GM10847 (cell line): Measurements from ENCODE around the gene LSM7.

Experiments used
- POLR2A ChIP-seq: IDR thresholded peaks from 2 replicates; pipeline ENCODE4 v1.6.1; 2011; ENCODE audit not compliant: insufficient read length; ENCODE audit errors: extremely low read depth

LSM7 gene

GRCh38 chr19:2359992-2360685, 31.8 kb upstream of the LSM7 start, which contains the start of gene TMPRSS9:
Gene TMPRSS9 (plus strand): TSS chr19:2360265. CDS start chr19:2389786, 29,521 bp downstream.
- TF ChIP-seq POLR2A: no peak

GRCh38 chr19:2358548-2359173, 30.3 kb upstream of the LSM7 start:
- no peak for TF ChIP-seq POLR2A

GRCh38 chr19:2357279-2358206, 29.2 kb upstream of the LSM7 start:
- no peak for TF ChIP-seq POLR2A

- TF ChIP-seq POLR2A: no peak
Measured at GRCh38 chr19:2356036-2356646, 27.8 kb upstream of the LSM7 start.

GRCh38 chr19:2355168-2356035, 27.0 kb upstream of the LSM7 start:
- no peak for TF ChIP-seq POLR2A

- no peak for TF ChIP-seq POLR2A
Measured at GRCh38 chr19:2354670-2355069, 26.3 kb upstream of the LSM7 start.

- TF ChIP-seq POLR2A: no peak
Measured at GRCh38 chr19:2353887-2354592, 25.7 kb upstream of the LSM7 start.

GRCh38 chr19:2353159-2353886, 24.9 kb upstream of the LSM7 start:
- no peak for TF ChIP-seq POLR2A

GRCh38 chr19:2352121-2352520, 23.7 kb upstream of the LSM7 start:
- TF ChIP-seq POLR2A: no peak

GRCh38 chr19:2351591-2351990, 23.2 kb upstream of the LSM7 start:
- no peak for TF ChIP-seq POLR2A

- TF ChIP-seq POLR2A: no peak
Measured at GRCh38 chr19:2350656-2351055, 22.3 kb upstream of the LSM7 start.

GRCh38 chr19:2345794-2346663, 17.6 kb upstream of the LSM7 start:
- no peak for TF ChIP-seq POLR2A
